DOHH2 (cell line): ENCODE measurements around the gene ABHD3.

ENCODE experiments used
- CTCF ChIP-seq: fragments of 200-600 bp; sonication (generic); IDR thresholded peaks from one replicate; pipeline ENCODE4 v1.5.1; 2014; ENCODE audit warnings: antibody characterized with exemption, mild to moderate bottlenecking, low read depth, low read length; ENCODE audit not compliant: poor library complexity, severe bottlenecking
- EZH2phosphoT487 ChIP-seq: fragments of 200-600 bp; sonication (generic); IDR thresholded peaks from 2 replicates; pipeline ENCODE4 v1.6.1; 2017; ENCODE audit warnings: borderline replicate concordance, mild to moderate bottlenecking, antibody characterized with exemption, low read length, moderate library complexity, mixed read lengths

DNA sequence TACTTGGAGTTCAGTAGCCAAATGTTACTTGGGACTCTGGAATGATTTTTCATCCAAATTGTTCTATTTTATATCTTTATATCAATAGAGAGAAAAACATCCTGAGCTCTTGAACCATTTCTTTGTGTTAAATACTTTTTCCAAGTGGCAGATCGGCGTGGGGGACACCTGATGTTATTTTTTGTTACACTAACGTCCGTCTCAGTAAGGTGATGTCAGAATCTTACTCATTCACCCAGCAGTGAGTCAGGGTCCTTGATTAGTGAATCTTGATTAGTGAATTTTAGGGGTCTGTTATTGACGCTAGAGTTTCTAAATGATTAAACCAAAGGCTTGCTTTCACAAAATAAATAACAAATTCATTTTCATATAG, 37.7 kb upstream of the ABHD3 start:
- no peak for TF ChIP-seq EZH2phosphoT487
- TF ChIP-seq CTCF, result no peak
